Measurements from ENCODE around the gene FAM120B.

- TF ChIP-seq CTCF (IDR thresholded peaks at IDR 0.05; ENCODE audit: low read depth, low read length, poor library complexity, severe bottlenecking) (no peak), EZH2phosphoT487 (IDR thresholded peaks at IDR 0.05; ENCODE audit: borderline replicate concordance, low read length) (no peak)
These were observed 62.8 kb downstream of the FAM120B start for GRCh38 chr6:170369403-170369802.
